Fibroblast of mammary gland (primary cell): ENCODE measurements around the gene FEM1C.
A peak's percentile ranks its signal among the peaks of the same experiment; 100 is the strongest.

Source experiments
- DNase-seq: peaks from one replicate; pipeline ENCODE4 v3.0.0-alpha.2; 2010; ENCODE audit warnings: low read depth
- H3K4me3 ChIP-seq: 2 replicates; pipeline ENCODE4 v1.5.1; 2011; ENCODE audit warnings: low read depth, mild to moderate bottlenecking, low read length, moderate library complexity; ENCODE audit not compliant: control insufficient read depth
- CTCF ChIP-seq: conservative IDR thresholded peaks from 2 replicates; pipeline ENCODE4 v1.5.1; 2011; ENCODE audit warnings: low read depth, low read length, inconsistent platforms; ENCODE audit not compliant: control insufficient read depth, insufficient read depth

FEM1C gene

DNA sequence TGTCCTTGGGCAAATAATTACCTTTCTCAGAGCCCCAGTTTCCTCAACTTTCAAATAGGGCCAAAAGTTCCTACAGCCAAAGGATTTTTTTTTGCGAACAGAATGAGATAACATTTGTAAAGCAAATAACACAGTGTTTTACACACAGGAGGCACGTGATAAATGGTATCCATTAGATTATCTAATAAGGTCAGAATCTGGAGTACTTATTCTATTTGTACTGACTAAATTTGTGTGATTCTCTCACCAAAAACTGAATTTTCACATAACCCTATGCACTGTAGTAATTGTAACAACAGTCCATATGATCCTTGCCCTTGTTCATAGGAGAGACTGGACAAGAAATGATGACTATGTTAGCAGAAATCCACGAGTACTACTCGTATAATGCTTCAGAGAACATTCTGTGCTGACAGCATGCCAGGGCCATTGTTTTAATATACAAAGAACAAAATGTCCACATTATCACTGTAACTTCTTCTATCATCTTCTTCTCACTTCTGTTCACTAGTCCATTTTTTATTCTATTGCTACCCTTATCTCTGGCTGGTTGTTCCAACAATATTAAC lies 13.9 kb upstream of the FEM1C start:
- DNase-seq, result peak; percentile 74
- no peak for TF ChIP-seq CTCF
- H3K4me3 ChIP-seq, result no peak overlapping the region

DNA sequence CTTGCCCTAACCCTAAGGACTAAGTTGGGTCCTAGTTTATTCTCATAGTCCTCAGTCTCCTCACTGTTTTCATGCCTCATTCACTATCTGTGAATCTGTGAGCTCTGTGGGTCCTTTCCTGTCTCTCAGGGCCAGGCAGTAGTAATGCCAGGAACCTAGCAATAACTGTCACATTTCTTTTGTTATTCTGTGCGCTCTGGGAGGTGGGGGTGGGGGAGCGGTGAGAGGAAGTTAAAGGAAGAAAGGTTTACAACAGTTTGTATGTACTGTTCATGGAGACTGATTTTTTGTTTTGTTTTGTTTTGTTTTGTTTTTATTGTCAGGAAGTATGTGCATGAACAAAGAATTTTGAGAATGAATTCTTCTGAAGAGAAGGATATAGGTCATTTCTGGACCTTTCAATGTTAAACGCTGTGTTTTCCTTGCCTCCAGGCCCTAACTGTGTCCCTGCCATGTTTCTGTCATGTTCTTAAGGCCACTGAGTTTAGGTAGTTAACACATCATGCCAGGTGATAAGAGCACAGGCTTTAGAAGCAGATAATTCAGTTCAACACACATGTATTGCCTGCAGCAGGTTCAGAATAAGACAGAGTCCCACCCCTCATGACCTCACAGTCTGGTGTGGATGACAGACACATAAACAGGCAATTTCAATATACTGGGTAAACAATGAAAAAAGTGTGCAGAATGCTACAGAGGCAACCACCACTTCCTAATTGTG lies 13.3 kb upstream of the FEM1C start:
- H3K4me3 ChIP-seq, result no peak overlapping the region
- no peak for TF ChIP-seq CTCF
- peak; percentile 27 for DNase-seq

- no peak for TF ChIP-seq CTCF
- no peak for DNase-seq
- H3K4me3 ChIP-seq, result no peak overlapping the region
These were observed 11.7 kb upstream of the FEM1C start for GRCh38 chr5:115556276-115556675.

- H3K4me3 ChIP-seq, result no peak overlapping the region
- no peak for DNase-seq
- no peak for TF ChIP-seq CTCF
These were observed 10.6 kb upstream of the FEM1C start for GRCh38 chr5:115555084-115555633.

GRCh38 chr5:115553082-115553481 lies 8.5 kb upstream of the FEM1C start:
- H3K4me3 ChIP-seq, result no peak overlapping the region
- peak; percentile 50 for DNase-seq
- TF ChIP-seq CTCF, result no peak

- DNase-seq, result peak; percentile 80
- no peak for TF ChIP-seq CTCF
- H3K4me3 ChIP-seq, result no peak overlapping the region
These were observed 6.8 kb upstream of the FEM1C start for GRCh38 chr5:115551415-115551814.

DNA sequence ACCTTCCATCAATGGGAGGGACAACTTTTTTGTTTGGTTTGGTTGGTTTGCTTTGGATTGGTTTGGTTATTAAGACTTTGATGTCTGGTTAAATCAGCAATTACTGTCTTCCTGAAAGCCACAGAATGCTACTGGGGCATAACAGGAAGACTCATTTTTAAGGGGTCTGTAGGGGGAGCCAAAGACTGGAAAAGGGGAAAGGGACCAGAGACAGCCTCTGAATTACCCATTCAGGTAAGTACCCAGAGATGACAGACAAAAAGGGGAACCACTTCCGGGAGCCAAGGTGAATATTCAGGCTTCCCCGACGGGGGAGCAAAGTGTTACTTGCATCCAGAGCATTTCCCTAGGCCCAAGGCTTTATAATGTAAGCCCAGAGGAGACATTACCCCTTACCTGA lies 4.6 kb upstream of the FEM1C start:
- peak; percentile 30 for TF ChIP-seq CTCF
- DNase-seq, result peak; percentile 31
- H3K4me3 ChIP-seq, result no peak overlapping the region
